Measurements from ENCODE around the gene OSBPL6. TPM values are rescaled to one million over a fixed set of nuclear protein-coding genes. Genes with fewer than 3 reads are reported as not detected.

The OSBPL6 gene
- total RNA-seq, 4 donors from 2014 or later = 1.5 to 4.0 (median 3.1) TPM

DNA sequence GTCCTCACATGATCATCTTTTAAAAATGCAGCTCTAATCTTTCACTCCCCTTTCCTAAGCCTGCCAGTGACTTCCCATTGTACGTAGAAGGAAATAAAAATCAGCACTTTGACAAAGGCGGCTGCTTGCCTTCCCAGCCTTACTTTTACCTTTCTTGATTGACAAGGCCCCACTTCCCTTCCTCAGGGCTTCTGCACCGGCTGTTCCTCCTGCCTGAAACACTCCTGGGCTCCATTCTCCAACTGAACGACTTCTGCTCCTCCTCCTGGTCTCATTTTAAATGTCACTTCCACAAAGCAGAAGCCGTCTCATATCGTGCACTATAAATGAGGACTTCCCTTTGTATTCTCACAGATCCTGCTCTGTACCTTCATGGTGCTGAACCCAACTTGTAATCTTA, 56.1 kb downstream of the OSBPL6 start:
- H3K36me3 ChIP-seq = no peaks in the 10 kb centered on the region
- H3K4me1 ChIP-seq = peaks cover 0 to 14% (median 0%) of the 10 kb centered on the region in 3 donors
- WGBS, 2 donors (ENCODE audit: low coverage in 1 of 2) = 59 to 68% methylated on average over 5 to 6 of the region's 6 CpGs
- no peak overlapping the region for H3K27ac ChIP-seq
- no peak overlapping the region for H3K4me3 ChIP-seq
- TF ChIP-seq, protein P1, sequence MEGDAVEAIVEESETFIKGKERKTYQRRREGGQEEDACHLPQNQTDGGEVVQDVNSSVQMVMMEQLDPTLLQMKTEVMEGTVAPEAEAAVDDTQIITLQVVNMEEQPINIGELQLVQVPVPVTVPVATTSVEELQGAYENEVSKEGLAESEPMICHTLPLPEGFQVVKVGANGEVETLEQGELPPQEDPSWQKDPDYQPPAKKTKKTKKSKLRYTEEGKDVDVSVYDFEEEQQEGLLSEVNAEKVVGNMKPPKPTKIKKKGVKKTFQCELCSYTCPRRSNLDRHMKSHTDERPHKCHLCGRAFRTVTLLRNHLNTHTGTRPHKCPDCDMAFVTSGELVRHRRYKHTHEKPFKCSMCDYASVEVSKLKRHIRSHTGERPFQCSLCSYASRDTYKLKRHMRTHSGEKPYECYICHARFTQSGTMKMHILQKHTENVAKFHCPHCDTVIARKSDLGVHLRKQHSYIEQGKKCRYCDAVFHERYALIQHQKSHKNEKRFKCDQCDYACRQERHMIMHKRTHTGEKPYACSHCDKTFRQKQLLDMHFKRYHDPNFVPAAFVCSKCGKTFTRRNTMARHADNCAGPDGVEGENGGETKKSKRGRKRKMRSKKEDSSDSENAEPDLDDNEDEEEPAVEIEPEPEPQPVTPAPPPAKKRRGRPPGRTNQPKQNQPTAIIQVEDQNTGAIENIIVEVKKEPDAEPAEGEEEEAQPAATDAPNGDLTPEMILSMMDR (IDR thresholded peaks at IDR 0.05) = no peak
- TF ChIP-seq EP300 (IDR thresholded peaks at IDR 0.05) (no peak), POLR2AphosphoS5 (IDR thresholded peaks at IDR 0.05) (no peak), POLR2A (IDR thresholded peaks at IDR 0.05) (no peak)
- ATAC-seq = no peak
- H3K9me3 ChIP-seq = no peaks in the 10 kb centered on the region
- no peaks in the 10 kb centered on the region for H3K27me3 ChIP-seq

DNA sequence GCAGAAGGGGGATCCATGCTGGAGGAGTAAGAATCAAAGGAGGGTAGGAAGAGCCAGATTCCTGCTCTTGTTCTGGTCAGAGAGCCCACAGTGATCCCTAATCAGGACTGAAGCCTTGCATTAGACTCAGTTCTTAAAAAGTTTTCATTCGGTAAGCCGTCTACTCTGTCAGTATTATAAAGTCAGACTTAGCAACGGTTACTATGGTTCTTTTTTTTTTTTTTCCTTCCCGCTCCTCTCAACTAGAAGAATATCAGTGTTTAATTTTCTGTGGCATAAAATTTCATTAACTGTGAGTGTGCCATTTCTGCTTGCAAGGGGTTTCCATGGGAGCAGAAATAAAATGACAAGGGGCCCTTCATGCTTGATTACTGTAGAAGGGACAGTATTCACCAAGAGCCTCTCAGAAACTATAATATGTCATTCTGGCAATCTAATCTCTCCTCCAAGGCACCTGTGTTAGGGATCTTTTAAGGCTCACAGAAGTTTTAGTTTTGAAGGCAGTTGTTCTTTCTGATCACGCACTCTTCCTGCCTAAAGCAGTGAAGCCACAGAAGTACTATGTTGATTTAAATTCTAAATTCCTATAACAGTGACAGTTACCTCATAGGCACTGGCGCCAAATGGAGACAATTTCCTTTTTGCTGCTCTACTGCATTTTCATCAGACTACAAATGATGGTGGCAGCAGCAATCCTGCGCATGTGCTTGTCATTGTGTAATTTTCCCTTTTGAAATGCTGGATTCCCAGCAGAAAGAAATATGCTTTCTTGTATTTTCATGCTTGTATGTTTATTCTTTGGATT, 57.0 kb downstream of the OSBPL6 start:
- H3K4me3 ChIP-seq = no peak overlapping the region
- H3K9me3 ChIP-seq = no peaks in the 10 kb centered on the region
- no peaks in the 10 kb centered on the region for H3K36me3 ChIP-seq
- peaks cover 0 to 14% (median 0%) of the 10 kb centered on the region in 3 donors for H3K4me1 ChIP-seq
- no peaks in the 10 kb centered on the region for H3K27me3 ChIP-seq
- TF ChIP-seq POLR2AphosphoS5 (IDR thresholded peaks at IDR 0.05) (peak; percentile 30), POLR2A (IDR thresholded peaks at IDR 0.05) (no peak)
- ATAC-seq = no peak
- 47 to 54% methylated on average over 7 of the region's 7 CpGs for WGBS, 2 donors (ENCODE audit: low coverage in 1 of 2)
- no peak overlapping the region for H3K27ac ChIP-seq

DNA sequence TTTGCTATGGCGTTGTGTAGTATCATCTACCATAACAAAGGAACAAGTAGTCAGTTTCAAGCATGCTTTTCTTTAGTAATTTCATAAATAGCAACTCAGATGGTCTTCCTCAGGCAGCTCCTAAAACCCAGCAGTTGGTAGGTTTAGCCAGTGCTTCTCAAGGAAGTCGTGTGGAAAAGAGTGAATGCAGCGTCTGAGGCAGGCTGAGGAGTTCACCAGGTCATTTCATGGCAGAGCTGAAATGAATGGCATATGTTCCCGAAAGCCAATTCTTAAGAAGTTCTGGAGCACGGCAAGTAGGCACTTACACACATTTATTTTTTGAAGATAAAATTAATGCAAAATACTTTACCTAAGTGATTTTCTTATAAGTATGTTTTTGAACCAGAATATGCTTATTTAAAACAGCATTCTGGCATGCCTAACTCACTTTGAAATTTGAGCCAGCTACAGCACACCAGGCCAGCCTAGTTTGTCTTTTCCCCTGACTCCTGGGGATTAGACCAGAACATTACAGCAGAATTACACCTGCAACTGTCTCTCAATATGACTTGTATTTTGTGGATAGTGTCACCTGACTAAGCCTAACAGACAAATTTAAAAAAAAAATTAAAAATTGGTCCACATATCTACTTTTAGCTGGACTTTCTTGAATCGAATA, 62.2 kb downstream of the OSBPL6 start:
- H3K4me3 ChIP-seq = no peak overlapping the region
- no peak for ATAC-seq
- H3K27me3 ChIP-seq = no peaks in the 10 kb centered on the region
- no peak overlapping the region for H3K27ac ChIP-seq
- H3K9me3 ChIP-seq = no peaks in the 10 kb centered on the region
- H3K4me1 ChIP-seq = peaks cover 0 to 4% (median 0%) of the 10 kb centered on the region in 3 donors
- H3K36me3 ChIP-seq = no peaks in the 10 kb centered on the region
- no peak for TF ChIP-seq EP300 (IDR thresholded peaks at IDR 0.05)
- no peak for TF ChIP-seq POLR2A (IDR thresholded peaks at IDR 0.05)
- TF ChIP-seq, protein P1 (IDR thresholded peaks at IDR 0.05) = no peak
- no peak for TF ChIP-seq POLR2AphosphoS5 (IDR thresholded peaks at IDR 0.05)
- 66 to 68% methylated on average over 5 to 6 of the region's 6 CpGs for WGBS, 2 donors (ENCODE audit: low coverage in 1 of 2)

DNA sequence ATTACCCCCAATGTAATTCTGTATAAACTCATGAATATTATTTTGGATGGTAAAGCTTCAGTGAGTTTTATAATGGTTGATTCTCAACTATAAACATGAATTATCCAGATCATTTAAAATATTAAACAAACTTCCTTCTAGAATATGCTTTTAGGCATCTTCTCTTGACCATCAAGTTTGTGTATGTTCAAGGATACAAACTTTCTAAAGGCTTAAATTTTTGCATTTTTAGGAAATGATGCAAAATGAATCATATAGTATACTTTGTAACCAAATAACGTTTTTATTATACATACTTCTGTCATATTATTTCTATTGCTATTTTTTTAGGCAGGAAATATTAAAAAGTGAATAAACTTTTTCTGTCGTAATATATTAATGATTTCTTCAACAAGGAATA, 62.8 kb downstream of the OSBPL6 start:
- WGBS, 2 donors (ENCODE audit: low coverage in 1 of 2) = 70 to 81% methylated on average over 2 of the region's 2 CpGs
- ATAC-seq = no peak
- H3K27me3 ChIP-seq = no peaks in the 10 kb centered on the region
- no peaks in the 10 kb centered on the region for H3K4me1 ChIP-seq
- H3K36me3 ChIP-seq = no peaks in the 10 kb centered on the region
- H3K27ac ChIP-seq = no peak overlapping the region
- H3K9me3 ChIP-seq = no peaks in the 10 kb centered on the region
- TF ChIP-seq EP300 (IDR thresholded peaks at IDR 0.05) (no peak), POLR2A (IDR thresholded peaks at IDR 0.05) (no peak), POLR2AphosphoS5 (IDR thresholded peaks at IDR 0.05) (no peak)
- TF ChIP-seq, protein P1 (IDR thresholded peaks at IDR 0.05) = no peak
- no peak overlapping the region for H3K4me3 ChIP-seq

DNA sequence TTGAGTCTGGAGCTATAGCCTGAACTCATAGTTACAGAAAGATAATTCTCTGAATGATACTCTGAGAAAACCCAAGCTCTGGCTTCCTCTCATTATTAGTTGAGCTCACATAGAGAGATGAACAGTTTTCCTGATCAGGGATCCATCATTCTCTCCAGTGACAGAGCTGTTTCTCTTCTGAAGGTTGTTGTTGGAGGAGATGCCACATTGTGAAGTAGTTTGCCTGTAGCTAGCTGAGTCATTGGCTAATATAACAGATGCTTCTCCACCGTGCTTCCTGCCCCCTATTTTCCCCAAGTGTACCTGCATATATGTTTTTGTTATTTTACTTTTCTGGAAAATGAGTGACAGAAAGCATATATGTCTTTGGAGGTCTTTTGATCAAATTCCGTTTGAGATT, 64.6 kb downstream of the OSBPL6 start:
- TF ChIP-seq EP300 (IDR thresholded peaks at IDR 0.05) (no peak), POLR2A (IDR thresholded peaks at IDR 0.05) (no peak), POLR2AphosphoS5 (IDR thresholded peaks at IDR 0.05) (no peak)
- TF ChIP-seq, protein P1 (IDR thresholded peaks at IDR 0.05) = no peak
- H3K4me3 ChIP-seq = no peak overlapping the region

More for the DNA sequence above, 64.6 kb downstream of the OSBPL6 start:
- H3K9me3 ChIP-seq = no peaks in the 10 kb centered on the region
- no peak for ATAC-seq
- H3K27ac ChIP-seq = no peak overlapping the region
- no peaks in the 10 kb centered on the region for H3K4me1 ChIP-seq
- H3K27me3 ChIP-seq = no peaks in the 10 kb centered on the region
- no peaks in the 10 kb centered on the region for H3K36me3 ChIP-seq
- WGBS, 2 donors (ENCODE audit: low coverage in 1 of 2) = 79% methylated on average over 2 of the region's 2 CpGs

Measured in gastroesophageal sphincter (tissue), 4 donors.